Duodenal mucosa (tissue), 2 donors: ENCODE measurements around the gene SYT7.

Experiments
- H3K27ac ChIP-seq: one replicate; pipeline ENCODE4 v1.7.0; 2013; ENCODE audit warnings: low read depth, low read length
- H3K27me3 ChIP-seq, 2 donors: one replicate each; pipeline ENCODE4 v1.7.0; 2013; ENCODE audit warnings: low read length in 2 of 2, control low read depth in 1 of 2; ENCODE audit not compliant: insufficient read depth in 2 of 2, control insufficient read depth in 1 of 2
- H3K36me3 ChIP-seq, 2 donors: one replicate each; pipeline ENCODE4 v1.7.0; 2013; ENCODE audit warnings: low read length in 2 of 2, control low read depth in 1 of 2; ENCODE audit not compliant: insufficient read depth in 2 of 2, control insufficient read depth in 1 of 2
- H3K4me1 ChIP-seq, 2 donors: one replicate each; pipeline ENCODE4 v1.7.0; 2013; ENCODE audit warnings: low read length in 2 of 2, control low read depth in 1 of 2; ENCODE audit not compliant: insufficient read depth in 2 of 2, control insufficient read depth in 1 of 2
- H3K4me3 ChIP-seq, 2 donors: one replicate each; pipeline ENCODE4 v1.7.0; 2013; ENCODE audit warnings: low read length in 2 of 2, low read depth in 1 of 2
- H3K9ac ChIP-seq, 2 donors: one replicate each; pipeline ENCODE4 v1.7.0; 2013; ENCODE audit warnings: low read length in 2 of 2, low read depth in 1 of 2
- H3K9me3 ChIP-seq, 2 donors: one replicate each; pipeline ENCODE4 v1.7.0; 2013; ENCODE audit warnings: low read length in 2 of 2, control low read depth in 1 of 2; ENCODE audit not compliant: control insufficient read depth in 1 of 2

Gene SYT7

GRCh38 chr11:61518032-61518795 is 62.7 kb downstream of the SYT7 start:
- H3K4me1 ChIP-seq: peaks cover 0 to 5% of the 10 kb centered on the region in 2 donors
- no peaks in the 10 kb centered on the region for H3K36me3 ChIP-seq
- no peaks in the 10 kb centered on the region for H3K9me3 ChIP-seq
- H3K4me3 ChIP-seq: no peak overlapping the region
- no peak overlapping the region for H3K9ac ChIP-seq
- H3K27ac ChIP-seq: no peak overlapping the region
- H3K27me3 ChIP-seq: peaks cover 0 to 14% of the 10 kb centered on the region in 2 donors

GRCh38 chr11:61516675-61517572 is 64.0 kb downstream of the SYT7 start:
- H3K27me3 ChIP-seq: peaks cover 3 to 7% of the 10 kb centered on the region in 2 donors
- H3K36me3 ChIP-seq: no peaks in the 10 kb centered on the region
- peaks cover 7 to 11% of the 10 kb centered on the region in 2 donors for H3K4me1 ChIP-seq
- no peak overlapping the region for H3K27ac ChIP-seq
- H3K9me3 ChIP-seq: no peaks in the 10 kb centered on the region
- H3K4me3 ChIP-seq: no peak overlapping the region
- no peak overlapping the region for H3K9ac ChIP-seq

GRCh38 chr11:61516191-61516590 is 64.7 kb downstream of the SYT7 start:
- Histone ChIP-seq H3K9me3 (no peaks in the 10 kb centered on the region), H3K4me1 (peaks cover 7 to 11% of the 10 kb centered on the region in 2 donors), H3K36me3 (no peaks in the 10 kb centered on the region), H3K9ac (no peak overlapping the region), H3K4me3 (no peak overlapping the region), H3K27ac (no peak overlapping the region), H3K27me3 (peaks cover 6 to 7% of the 10 kb centered on the region in 2 donors)

DNA sequence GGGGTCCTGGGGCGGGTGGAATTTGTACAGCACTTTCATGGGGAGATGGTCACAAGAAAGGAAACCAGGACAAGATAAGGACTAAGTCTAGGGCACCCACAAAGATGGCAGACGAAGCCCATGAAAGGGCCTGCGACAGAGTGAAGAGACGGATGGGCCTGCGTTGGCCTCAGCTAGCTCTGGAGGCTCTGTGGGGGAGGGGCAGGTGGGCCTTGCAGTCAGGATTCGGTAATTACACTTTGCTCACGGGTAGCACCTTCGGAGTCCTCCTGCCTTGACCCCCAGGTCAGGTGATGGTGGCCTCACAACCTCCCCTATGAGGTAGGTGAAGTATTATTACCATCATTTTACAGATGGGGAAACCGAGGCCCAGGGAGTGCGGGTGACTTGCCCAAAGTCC is 65.2 kb downstream of the SYT7 start:
- peaks cover 7 to 11% of the 10 kb centered on the region in 2 donors for H3K4me1 ChIP-seq
- no peak overlapping the region for H3K27ac ChIP-seq
- H3K9ac ChIP-seq: no peak overlapping the region
- no peaks in the 10 kb centered on the region for H3K36me3 ChIP-seq
- H3K27me3 ChIP-seq: peaks cover 7 to 10% of the 10 kb centered on the region in 2 donors
- no peaks in the 10 kb centered on the region for H3K9me3 ChIP-seq
- H3K4me3 ChIP-seq: no peak overlapping the region

GRCh38 chr11:61514050-61514917 is 66.6 kb downstream of the SYT7 start:
- no peaks in the 10 kb centered on the region for H3K36me3 ChIP-seq
- H3K9me3 ChIP-seq: no peaks in the 10 kb centered on the region
- H3K4me3 ChIP-seq: no peak overlapping the region
- peaks cover 7 to 11% of the 10 kb centered on the region in 2 donors for H3K4me1 ChIP-seq
- H3K9ac ChIP-seq: no peak overlapping the region
- no peak overlapping the region for H3K27ac ChIP-seq
- peaks cover 13 to 17% of the 10 kb centered on the region in 2 donors for H3K27me3 ChIP-seq

GRCh38 chr11:61513143-61513765 is 67.6 kb downstream of the SYT7 start:
- Histone ChIP-seq H3K4me3 (no peak overlapping the region), H3K9me3 (no peaks in the 10 kb centered on the region), H3K9ac (no peak overlapping the region), H3K27me3 (peaks cover 13 to 17% of the 10 kb centered on the region in 2 donors), H3K27ac (no peak overlapping the region), H3K4me1 (peaks cover 7 to 15% of the 10 kb centered on the region in 2 donors), H3K36me3 (no peaks in the 10 kb centered on the region)

DNA sequence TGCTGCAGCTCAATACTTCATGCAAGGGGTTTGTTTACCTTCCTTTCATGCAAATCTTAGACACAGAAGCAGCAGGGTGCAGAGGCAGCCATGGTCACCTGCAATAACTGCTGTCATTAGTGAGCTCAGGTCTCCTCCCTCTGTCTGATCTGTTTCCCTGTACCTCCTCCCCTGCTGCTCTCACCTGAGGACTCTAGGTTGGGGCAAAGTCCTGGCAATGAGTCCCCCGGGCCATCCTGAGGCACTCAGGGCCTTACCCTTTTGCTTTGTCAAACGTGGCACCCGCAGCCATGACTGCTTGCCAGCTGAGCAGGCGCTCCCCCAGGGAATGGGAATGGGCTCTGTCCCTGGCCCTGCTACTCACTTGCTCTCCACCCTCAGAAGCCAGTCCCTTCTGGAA is 68.4 kb downstream of the SYT7 start:
- Histone ChIP-seq H3K4me1 (peaks cover 7 to 21% of the 10 kb centered on the region in 2 donors), H3K9ac (no peak overlapping the region), H3K36me3 (no peaks in the 10 kb centered on the region), H3K9me3 (no peaks in the 10 kb centered on the region), H3K27ac (no peak overlapping the region), H3K4me3 (no peak overlapping the region), H3K27me3 (peaks cover 19 to 20% of the 10 kb centered on the region in 2 donors)

GRCh38 chr11:61511383-61511782 is 69.5 kb downstream of the SYT7 start:
- no peak overlapping the region for H3K4me3 ChIP-seq

DNA sequence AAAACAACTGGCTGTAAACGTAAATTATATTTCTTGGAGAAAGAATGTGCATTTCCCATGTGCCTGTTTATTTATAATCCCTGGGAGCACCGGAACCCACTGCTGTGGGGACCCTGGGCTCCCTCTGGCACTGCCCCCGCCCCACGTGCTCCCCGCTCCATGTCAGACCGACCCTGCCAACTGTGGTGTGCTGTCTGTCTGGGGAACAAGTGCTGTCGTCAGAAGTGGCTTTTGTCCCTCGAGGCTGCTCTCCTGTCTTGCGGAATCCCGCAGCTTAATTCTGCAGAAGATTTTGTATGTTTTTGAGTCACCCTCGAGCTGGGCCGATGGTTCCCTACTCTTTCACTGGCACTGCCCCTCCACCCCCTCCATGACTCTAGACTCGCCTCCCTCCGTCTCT is 69.9 kb downstream of the SYT7 start:
- Histone ChIP-seq H3K27me3 (peaks cover 16 to 23% of the 10 kb centered on the region in 2 donors), H3K4me3 (no peak overlapping the region), H3K4me1 (peaks cover 7 to 16% of the 10 kb centered on the region in 2 donors), H3K9ac (no peak overlapping the region), H3K9me3 (no peaks in the 10 kb centered on the region), H3K27ac (no peak overlapping the region), H3K36me3 (no peaks in the 10 kb centered on the region)

More at GRCh38 chr11:61511383-61511782, 69.5 kb downstream of the SYT7 start:
- no peaks in the 10 kb centered on the region for H3K9me3 ChIP-seq
- no peaks in the 10 kb centered on the region for H3K36me3 ChIP-seq
- no peak overlapping the region for H3K9ac ChIP-seq
- H3K4me1 ChIP-seq: peaks cover 7 to 16% of the 10 kb centered on the region in 2 donors
- peaks cover 18 to 23% of the 10 kb centered on the region in 2 donors for H3K27me3 ChIP-seq
- no peak overlapping the region for H3K27ac ChIP-seq
